Neural crest cell (in vitro differentiated cells): ENCODE results near the gene PLOD2. TPM values are rescaled to one million over a fixed set of nuclear protein-coding genes. Genes with fewer than 3 reads are reported as not detected.

Source experiments
- DNase-seq: peaks from one replicate; pipeline ENCODE4 v3.0.0; 2021; ENCODE audit warnings: low read depth, mixed read lengths, low spot score
- H3K27ac Mint-ChIP-seq: one replicate; pipeline ENCODE4 v1.8.0; 2021; ENCODE audit warnings: mild to moderate bottlenecking, mixed read lengths; ENCODE audit not compliant: unreplicated experiment
- H3K27me3 Mint-ChIP-seq: 2 replicates; pipeline ENCODE4 v1.8.0; 2021; ENCODE audit warnings: low read depth, mild to moderate bottlenecking, mixed read lengths
- H3K36me3 Mint-ChIP-seq: 2 replicates; pipeline ENCODE4 v1.8.0; 2021; ENCODE audit warnings: low read depth, mild to moderate bottlenecking, mixed read lengths
- H3K4me1 Mint-ChIP-seq: 2 replicates; pipeline ENCODE4 v1.8.0; 2021; ENCODE audit warnings: mixed read lengths
- H3K4me3 Mint-ChIP-seq: one replicate; pipeline ENCODE4 v1.8.0; 2021; ENCODE audit warnings: mild to moderate bottlenecking, mixed read lengths
- H3K9me3 Mint-ChIP-seq: 2 replicates; pipeline ENCODE4 v1.8.0; 2021; ENCODE audit warnings: mixed read lengths
- total RNA-seq: library from RNA; stranded (reverse); gene quantifications from 2 replicates; pipeline ENCODE4 v1.2.1, GENCODE V29; 2021
- TF ChIP-seq, protein P1 (sequence below): fragments of 200-600 bp; sonication (generic); conservative IDR thresholded peaks from 2 replicates; pipeline ENCODE4 v1.5.0; 2021; ENCODE audit warnings: antibody characterized with exemption, mild to moderate bottlenecking

The PLOD2 gene
- total RNA-seq, 1 donor from 2014 or later, result 12.7 TPM

GRCh38 chr3:146100825-146101444, 60.0 kb downstream of the PLOD2 start:
- H3K36me3 Mint-ChIP-seq, result no peaks in the 10 kb centered on the region
- H3K27me3 Mint-ChIP-seq, result no peaks in the 10 kb centered on the region
- H3K4me3 Mint-ChIP-seq, result no peak overlapping the region
- DNase-seq, result no peak
- H3K4me1 Mint-ChIP-seq, result no peaks in the 10 kb centered on the region
- TF ChIP-seq, protein P1, sequence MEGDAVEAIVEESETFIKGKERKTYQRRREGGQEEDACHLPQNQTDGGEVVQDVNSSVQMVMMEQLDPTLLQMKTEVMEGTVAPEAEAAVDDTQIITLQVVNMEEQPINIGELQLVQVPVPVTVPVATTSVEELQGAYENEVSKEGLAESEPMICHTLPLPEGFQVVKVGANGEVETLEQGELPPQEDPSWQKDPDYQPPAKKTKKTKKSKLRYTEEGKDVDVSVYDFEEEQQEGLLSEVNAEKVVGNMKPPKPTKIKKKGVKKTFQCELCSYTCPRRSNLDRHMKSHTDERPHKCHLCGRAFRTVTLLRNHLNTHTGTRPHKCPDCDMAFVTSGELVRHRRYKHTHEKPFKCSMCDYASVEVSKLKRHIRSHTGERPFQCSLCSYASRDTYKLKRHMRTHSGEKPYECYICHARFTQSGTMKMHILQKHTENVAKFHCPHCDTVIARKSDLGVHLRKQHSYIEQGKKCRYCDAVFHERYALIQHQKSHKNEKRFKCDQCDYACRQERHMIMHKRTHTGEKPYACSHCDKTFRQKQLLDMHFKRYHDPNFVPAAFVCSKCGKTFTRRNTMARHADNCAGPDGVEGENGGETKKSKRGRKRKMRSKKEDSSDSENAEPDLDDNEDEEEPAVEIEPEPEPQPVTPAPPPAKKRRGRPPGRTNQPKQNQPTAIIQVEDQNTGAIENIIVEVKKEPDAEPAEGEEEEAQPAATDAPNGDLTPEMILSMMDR, result no peak
- no peak overlapping the region for H3K27ac Mint-ChIP-seq
- no peaks in the 10 kb centered on the region for H3K9me3 Mint-ChIP-seq

DNA sequence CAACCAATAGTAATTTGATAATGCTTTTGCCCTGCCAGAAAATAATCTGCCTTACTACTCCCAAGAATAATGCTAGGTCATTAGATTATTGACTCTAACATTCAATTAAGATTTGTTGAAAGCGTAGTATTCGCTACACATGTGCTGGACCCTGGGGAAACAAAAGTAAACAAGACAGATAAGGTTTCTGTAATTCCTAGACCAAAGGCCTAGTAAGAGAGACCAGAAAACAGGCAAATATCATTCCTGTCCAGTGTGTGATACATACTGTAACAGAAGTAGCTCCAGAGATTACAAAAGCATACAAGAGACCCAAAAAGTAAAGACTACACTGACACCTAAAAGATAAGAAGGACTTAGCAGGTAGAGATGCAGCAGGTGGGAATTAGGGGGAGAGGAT, 60.8 kb downstream of the PLOD2 start:
- TF ChIP-seq, protein P1, result no peak
- Mint-ChIP-seq H3K4me3 (no peak overlapping the region), H3K4me1 (no peaks in the 10 kb centered on the region), H3K36me3 (peaks cover 3% of the 10 kb centered on the region), H3K9me3 (no peaks in the 10 kb centered on the region), H3K27me3 (no peaks in the 10 kb centered on the region), H3K27ac (no peak overlapping the region)
- DNase-seq, result no peak

GRCh38 chr3:146099316-146099715, 61.7 kb downstream of the PLOD2 start:
- Mint-ChIP-seq H3K9me3 (no peaks in the 10 kb centered on the region), H3K36me3 (peaks cover 3% of the 10 kb centered on the region), H3K4me3 (no peak overlapping the region), H3K27me3 (no peaks in the 10 kb centered on the region), H3K27ac (no peak overlapping the region), H3K4me1 (no peaks in the 10 kb centered on the region)
- no peak for DNase-seq
- TF ChIP-seq, protein P1, result no peak

DNA sequence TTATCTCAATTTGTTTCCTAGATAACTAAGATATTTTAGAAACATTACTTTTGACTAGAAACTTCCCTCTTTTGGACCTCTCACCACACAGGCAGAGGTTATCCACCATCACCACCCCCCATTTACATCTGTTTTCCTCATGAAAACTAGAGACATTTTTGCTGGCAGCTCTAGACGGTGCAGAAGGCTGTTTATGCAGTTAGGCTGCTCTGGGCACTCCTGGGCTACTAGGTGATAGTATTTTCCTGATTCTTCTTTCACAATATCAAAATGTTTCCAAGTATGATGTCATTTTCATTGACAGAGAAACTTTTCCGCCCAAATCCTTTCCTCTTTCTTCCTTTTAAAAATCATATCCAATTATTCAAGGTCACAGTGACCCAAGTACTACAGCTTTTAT, 67.1 kb downstream of the PLOD2 start:
- no peak overlapping the region for H3K27ac Mint-ChIP-seq
- no peaks in the 10 kb centered on the region for H3K9me3 Mint-ChIP-seq
- TF ChIP-seq, protein P1, result no peak
- peaks cover 3% of the 10 kb centered on the region for H3K36me3 Mint-ChIP-seq
- peaks cover 8% of the 10 kb centered on the region for H3K4me1 Mint-ChIP-seq
- no peaks in the 10 kb centered on the region for H3K27me3 Mint-ChIP-seq
- no peak for DNase-seq
- H3K4me3 Mint-ChIP-seq, result no peak overlapping the region

DNA sequence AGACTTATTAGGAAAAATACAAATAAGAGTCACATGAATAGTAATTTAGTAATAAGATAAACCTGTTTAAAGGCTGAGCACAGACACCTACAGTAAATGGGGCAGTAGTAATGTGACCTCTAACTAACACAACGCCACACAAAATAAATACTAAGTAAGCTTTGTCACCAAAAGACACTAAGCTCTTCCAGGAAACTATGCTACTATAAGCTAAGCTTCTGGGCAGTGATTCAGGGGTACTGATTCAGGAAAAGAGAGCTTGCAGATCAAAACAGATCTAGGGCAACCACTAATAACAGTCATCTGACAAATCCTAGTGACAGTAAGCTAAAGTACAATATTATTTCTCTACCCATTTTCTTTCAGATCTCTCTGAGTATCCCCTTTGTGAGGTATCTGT, 68.8 kb downstream of the PLOD2 start:
- no peak for DNase-seq
- TF ChIP-seq, protein P1, result no peak
- no peak overlapping the region for H3K27ac Mint-ChIP-seq
- no peaks in the 10 kb centered on the region for H3K9me3 Mint-ChIP-seq
- H3K4me3 Mint-ChIP-seq, result no peak overlapping the region
- peaks cover 8% of the 10 kb centered on the region for H3K4me1 Mint-ChIP-seq
- no peaks in the 10 kb centered on the region for H3K27me3 Mint-ChIP-seq
- peaks cover 3% of the 10 kb centered on the region for H3K36me3 Mint-ChIP-seq
